NB4 (cell line): ENCODE results near the gene SCG2.

Experiments used
- POLR2A ChIP-seq: IDR thresholded peaks from 2 replicates; pipeline ENCODE4 v1.6.1; 2011; ENCODE audit warnings: mild to moderate bottlenecking; ENCODE audit not compliant: insufficient read length; ENCODE audit errors: extremely low read depth
- TF ChIP-seq, protein P1 (sequence below): IDR thresholded peaks from one replicate; pipeline ENCODE4 v1.5.1; 2012; ENCODE audit warnings: low read depth, low read length

- TF ChIP-seq, protein P1, sequence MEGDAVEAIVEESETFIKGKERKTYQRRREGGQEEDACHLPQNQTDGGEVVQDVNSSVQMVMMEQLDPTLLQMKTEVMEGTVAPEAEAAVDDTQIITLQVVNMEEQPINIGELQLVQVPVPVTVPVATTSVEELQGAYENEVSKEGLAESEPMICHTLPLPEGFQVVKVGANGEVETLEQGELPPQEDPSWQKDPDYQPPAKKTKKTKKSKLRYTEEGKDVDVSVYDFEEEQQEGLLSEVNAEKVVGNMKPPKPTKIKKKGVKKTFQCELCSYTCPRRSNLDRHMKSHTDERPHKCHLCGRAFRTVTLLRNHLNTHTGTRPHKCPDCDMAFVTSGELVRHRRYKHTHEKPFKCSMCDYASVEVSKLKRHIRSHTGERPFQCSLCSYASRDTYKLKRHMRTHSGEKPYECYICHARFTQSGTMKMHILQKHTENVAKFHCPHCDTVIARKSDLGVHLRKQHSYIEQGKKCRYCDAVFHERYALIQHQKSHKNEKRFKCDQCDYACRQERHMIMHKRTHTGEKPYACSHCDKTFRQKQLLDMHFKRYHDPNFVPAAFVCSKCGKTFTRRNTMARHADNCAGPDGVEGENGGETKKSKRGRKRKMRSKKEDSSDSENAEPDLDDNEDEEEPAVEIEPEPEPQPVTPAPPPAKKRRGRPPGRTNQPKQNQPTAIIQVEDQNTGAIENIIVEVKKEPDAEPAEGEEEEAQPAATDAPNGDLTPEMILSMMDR = no peak
- TF ChIP-seq POLR2A = no peak
These were observed 46.6 kb upstream of the SCG2 start for GRCh38 chr2:223648755-223649154.
